Body of pancreas (tissue), 4 donors: ENCODE results near the gene ADIPOQ. TPM values are rescaled to one million over a fixed set of nuclear protein-coding genes. Genes with fewer than 3 reads are reported as not detected.
"Not testable (repeated sequence)": the region's sequence is repeated elsewhere in the genome, so short reads cannot be mapped to it uniquely, and the experiment has no call there.

Source experiments
- ATAC-seq: fragments of 150-250 bp; one replicate; pipeline ENCODE4 v1.9.1; 2016
- DNase-seq, 4 donors: peaks; one replicate each; pipeline ENCODE4 v3.0.0-alpha.2; 2019
- H3K27ac ChIP-seq, 4 donors: fragments of 200-600 bp; sonication (generic); 1 replicate in 3 of 4; 2 replicates in 1 of 4; pipeline versions ENCODE4 v1.5.1 to v1.6.1; 2016 to 2019; ENCODE audit warnings: mild to moderate bottlenecking in 1 of 4, mixed read lengths in 1 of 4, moderate library complexity in 1 of 4
- H3K27me3 ChIP-seq, 2 donors: fragments of 200-600 bp; sonication (generic); one replicate each; pipeline ENCODE4 v1.6.0; 2016; ENCODE audit warnings: mild to moderate bottlenecking in 1 of 2
- H3K36me3 ChIP-seq, 2 donors: fragments of 200-600 bp; sonication (generic); replicated peaks in 1 of 2; 2 replicates each; pipeline ENCODE4 v1.5.1; 2016; ENCODE audit warnings: low read depth in 2 of 2; ENCODE audit not compliant: insufficient read depth in 1 of 2
- H3K4me1 ChIP-seq: fragments of 200-600 bp; sonication (generic); one replicate; pipeline ENCODE4 v1.6.0; 2016
- H3K4me3 ChIP-seq, 2 donors: fragments of 200-600 bp; sonication (generic); 1 replicate in 1 of 2; 2 replicates in 1 of 2; pipeline ENCODE4 v1.5.1; 2016 to 2019
- H3K9me3 ChIP-seq, 3 donors: fragments of 200-600 bp; sonication (generic); 1 replicate in 2 of 3; 2 replicates in 1 of 3; pipeline ENCODE4 v1.5.1; 2016
- POLR2A ChIP-seq, 3 donors: fragments of 450-650 bp; IDR thresholded peaks; one replicate each; pipeline ENCODE4 v1.6.1; 2016; ENCODE audit warnings: antibody characterized with exemption in 3 of 3, mild to moderate bottlenecking in 2 of 3
- WGBS, 2 donors: methylation state at CpG; one replicate each; pipeline ENCODE4 v1.1.5; 2017; 5-methylcytosine and 5-hydroxymethylcytosine counted together
- intact Hi-C: fragments of 100-400 bp; cut with DNase I; formaldehyde crosslinking; loops from one replicate; pipeline ENCODE4 v1.15.1; 2023
- total RNA-seq, 2 donors: library from RNA; depleted of rRNA; stranded (reverse); fragments of >200 nt; gene quantifications; one replicate each; pipeline ENCODE4 v1.1.0, GENCODE V29; 2016
- TF ChIP-seq, protein P1 (sequence below), 7 experiments: fragments of 450-650 bp in 4 of 7; fragments of 200-600 bp in 3 of 7; sonication (generic) in 3 of 7; IDR thresholded peaks; one replicate each; pipeline ENCODE4 v1.5.1; 2016 to 2019; ENCODE audit warnings: antibody characterized with exemption in 7 of 7

Gene ADIPOQ
- total RNA-seq, 2 donors from 2014 or later = 10.9 to 188 TPM

DNA sequence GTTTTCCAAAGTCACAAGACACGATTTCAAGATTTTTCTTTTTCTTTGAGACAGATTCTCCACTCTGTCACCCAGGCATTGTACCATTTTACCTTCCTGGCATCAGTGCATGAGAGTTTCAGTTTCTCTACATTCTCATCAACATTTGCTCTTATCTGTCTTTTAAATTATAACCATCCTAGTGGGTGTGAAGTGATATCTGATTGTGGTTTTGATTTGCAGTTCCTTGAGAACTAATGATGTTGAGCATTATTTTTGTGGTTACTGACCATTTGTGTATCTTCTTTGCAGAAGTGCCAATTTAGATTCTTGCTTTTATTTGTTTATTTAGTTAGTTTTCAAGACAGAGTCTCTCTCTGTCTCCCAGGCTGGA, 41.2 kb downstream of the ADIPOQ start:
- Histone ChIP-seq H3K4me1 (no peaks in the 10 kb centered on the region), H3K27me3 (no peaks in the 10 kb centered on the region), H3K4me3 (no peak overlapping the region), H3K27ac (no peak overlapping the region), H3K9me3 (no peaks in the 10 kb centered on the region), H3K36me3 (no peaks in the 10 kb centered on the region)
- WGBS, 2 donors = 68 to 70% methylated on average over 1 of the region's 1 CpG
- TF ChIP-seq, protein P1, sequence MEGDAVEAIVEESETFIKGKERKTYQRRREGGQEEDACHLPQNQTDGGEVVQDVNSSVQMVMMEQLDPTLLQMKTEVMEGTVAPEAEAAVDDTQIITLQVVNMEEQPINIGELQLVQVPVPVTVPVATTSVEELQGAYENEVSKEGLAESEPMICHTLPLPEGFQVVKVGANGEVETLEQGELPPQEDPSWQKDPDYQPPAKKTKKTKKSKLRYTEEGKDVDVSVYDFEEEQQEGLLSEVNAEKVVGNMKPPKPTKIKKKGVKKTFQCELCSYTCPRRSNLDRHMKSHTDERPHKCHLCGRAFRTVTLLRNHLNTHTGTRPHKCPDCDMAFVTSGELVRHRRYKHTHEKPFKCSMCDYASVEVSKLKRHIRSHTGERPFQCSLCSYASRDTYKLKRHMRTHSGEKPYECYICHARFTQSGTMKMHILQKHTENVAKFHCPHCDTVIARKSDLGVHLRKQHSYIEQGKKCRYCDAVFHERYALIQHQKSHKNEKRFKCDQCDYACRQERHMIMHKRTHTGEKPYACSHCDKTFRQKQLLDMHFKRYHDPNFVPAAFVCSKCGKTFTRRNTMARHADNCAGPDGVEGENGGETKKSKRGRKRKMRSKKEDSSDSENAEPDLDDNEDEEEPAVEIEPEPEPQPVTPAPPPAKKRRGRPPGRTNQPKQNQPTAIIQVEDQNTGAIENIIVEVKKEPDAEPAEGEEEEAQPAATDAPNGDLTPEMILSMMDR (IDR thresholded peaks at IDR 0.05) = no peak
- TF ChIP-seq POLR2A (IDR thresholded peaks at IDR 0.05) = no peak
- ATAC-seq = no peak
- no peak for DNase-seq
- intact Hi-C loops = no loop called here

DNA sequence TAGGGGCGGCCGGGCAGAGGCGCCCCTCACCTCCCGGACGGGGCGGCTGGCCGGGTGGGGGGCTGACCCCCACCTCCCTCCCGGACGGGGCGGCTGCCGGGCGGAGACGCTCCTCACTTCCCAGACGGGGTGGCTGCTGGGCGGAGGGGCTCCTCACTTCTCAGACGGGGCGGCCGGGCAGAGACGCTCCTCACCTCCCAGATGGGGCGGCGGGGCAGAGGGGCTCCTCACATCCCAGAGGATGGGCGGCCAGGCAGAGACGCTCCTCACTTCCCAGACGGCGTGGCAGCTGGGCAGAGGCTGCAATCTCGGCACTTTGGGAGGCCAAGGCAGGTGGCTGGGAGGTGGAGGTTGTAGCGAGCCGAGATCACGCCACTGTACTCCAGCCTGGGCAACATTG, 42.4 kb downstream of the ADIPOQ start:
- H3K4me3 ChIP-seq, H3K27me3 ChIP-seq, H3K9me3 ChIP-seq, DNase-seq, H3K27ac ChIP-seq, H3K4me1 ChIP-seq, intact Hi-C loops, ATAC-seq, H3K36me3 ChIP-seq: not testable (repeated sequence)
- WGBS, 2 donors = 81 to 87% methylated on average over 5 to 20 of the region's 29 CpGs

DNA sequence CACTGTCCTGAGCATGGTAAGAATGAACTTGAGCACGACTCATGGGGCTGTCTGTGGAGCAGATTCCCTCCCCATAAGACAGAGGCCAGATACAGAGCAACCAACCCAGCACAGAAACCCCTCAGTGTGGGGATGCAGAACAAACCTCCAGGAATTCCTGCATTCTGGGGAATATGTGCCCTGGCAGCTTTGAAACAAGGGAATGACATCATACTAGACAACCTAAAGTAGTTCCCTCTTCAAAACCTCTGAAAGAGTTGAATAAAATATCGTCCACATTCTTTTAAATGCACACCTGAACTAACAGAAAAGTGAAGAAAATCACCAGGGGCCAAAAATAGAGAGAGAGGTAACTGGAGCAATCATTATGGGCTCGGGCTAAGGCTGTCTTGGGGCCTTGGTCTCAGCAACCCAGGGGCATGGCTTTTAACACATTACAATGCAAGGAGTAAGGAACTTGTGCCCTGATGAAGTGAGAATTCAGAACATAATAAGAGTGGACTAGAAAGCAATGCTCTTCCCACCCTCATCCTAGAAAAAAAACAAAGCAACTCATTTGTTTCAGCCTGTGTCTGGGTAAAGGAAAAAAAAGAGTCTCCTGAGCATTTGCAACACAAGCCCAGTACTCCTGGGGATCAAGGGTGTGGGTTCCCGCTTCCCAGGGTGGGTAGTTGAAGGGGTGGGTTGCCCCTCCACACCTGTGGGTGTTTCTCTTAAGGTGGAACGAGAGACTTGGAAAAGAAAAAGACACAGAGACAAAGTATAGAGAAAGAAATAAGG, 43.9 kb downstream of the ADIPOQ start:
- H3K27ac ChIP-seq = no peak overlapping the region
- 50 to 59% methylated on average over 5 of the region's 5 CpGs for WGBS, 2 donors
- H3K4me3 ChIP-seq = no peak overlapping the region
- ATAC-seq (no peak), DNase-seq (no peak)
- intact Hi-C loops = no loop called here
- no peaks in the 10 kb centered on the region for H3K27me3 ChIP-seq
- H3K4me1 ChIP-seq = no peaks in the 10 kb centered on the region
- H3K9me3 ChIP-seq = no peaks in the 10 kb centered on the region
- no peak for TF ChIP-seq POLR2A (IDR thresholded peaks at IDR 0.05)
- TF ChIP-seq, protein P1 (IDR thresholded peaks at IDR 0.05) = no peak
- H3K36me3 ChIP-seq = no peaks in the 10 kb centered on the region

DNA sequence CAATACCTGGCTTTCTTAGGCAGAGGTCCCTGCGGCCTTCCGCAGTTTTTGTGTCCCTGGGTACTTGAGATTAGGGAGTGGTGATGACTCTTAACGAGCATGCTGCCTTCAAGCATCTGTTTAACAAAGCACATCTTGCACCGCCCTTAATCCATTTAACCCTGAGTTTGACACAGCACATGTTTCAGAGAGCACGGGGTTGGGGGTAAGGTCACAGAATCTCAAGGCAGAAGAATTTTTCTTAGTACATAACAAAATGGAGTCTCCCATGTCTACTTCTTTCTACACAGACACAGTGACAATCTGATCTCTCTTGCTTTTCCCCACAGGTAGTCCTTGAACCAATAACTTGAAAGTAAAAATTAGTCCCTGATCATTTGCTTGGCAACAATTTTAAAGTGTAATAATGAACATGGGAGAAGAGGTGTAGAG, 45.0 kb downstream of the ADIPOQ start:
- WGBS, 2 donors = 58% methylated on average over 2 of the region's 5 CpGs; no CpG with 5 or more reads in 1 of the 2 donors
- H3K4me1 ChIP-seq, H3K36me3 ChIP-seq, H3K27ac ChIP-seq, ATAC-seq, DNase-seq, H3K9me3 ChIP-seq, H3K4me3 ChIP-seq, H3K27me3 ChIP-seq, intact Hi-C loops: not testable (repeated sequence)

DNA sequence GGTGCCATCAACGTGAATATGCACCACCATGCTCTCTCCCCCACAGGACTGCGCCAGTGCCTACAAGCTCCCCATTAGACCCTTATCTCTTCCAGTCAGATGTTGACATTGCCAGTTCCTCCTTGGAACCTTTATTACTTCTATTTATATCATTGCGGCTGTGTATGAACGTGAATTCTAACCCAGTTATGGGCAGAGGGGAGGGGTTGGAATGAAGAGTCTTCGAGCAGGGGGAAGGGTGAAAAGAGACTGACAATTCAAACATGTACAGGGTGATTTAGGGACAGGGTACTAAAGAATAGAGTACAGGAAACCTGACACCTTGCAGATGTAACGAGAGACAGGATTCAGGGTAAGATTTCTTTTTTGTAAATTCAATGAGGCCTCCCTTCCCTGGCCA, 46.1 kb downstream of the ADIPOQ start:
- no peaks in the 10 kb centered on the region for H3K36me3 ChIP-seq
- DNase-seq = no peak
- WGBS, 2 donors = 25 to 37% methylated on average over 6 of the region's 6 CpGs
- H3K9me3 ChIP-seq = no peaks in the 10 kb centered on the region
- H3K4me3 ChIP-seq = no peak overlapping the region
- TF ChIP-seq, protein P1 (IDR thresholded peaks at IDR 0.05) = no peak
- TF ChIP-seq POLR2A (IDR thresholded peaks at IDR 0.05) = no peak
- no peak overlapping the region for H3K27ac ChIP-seq
- H3K27me3 ChIP-seq = no peaks in the 10 kb centered on the region
- ATAC-seq = no peak
- no peaks in the 10 kb centered on the region for H3K4me1 ChIP-seq
- intact Hi-C loops = no loop called here

DNA sequence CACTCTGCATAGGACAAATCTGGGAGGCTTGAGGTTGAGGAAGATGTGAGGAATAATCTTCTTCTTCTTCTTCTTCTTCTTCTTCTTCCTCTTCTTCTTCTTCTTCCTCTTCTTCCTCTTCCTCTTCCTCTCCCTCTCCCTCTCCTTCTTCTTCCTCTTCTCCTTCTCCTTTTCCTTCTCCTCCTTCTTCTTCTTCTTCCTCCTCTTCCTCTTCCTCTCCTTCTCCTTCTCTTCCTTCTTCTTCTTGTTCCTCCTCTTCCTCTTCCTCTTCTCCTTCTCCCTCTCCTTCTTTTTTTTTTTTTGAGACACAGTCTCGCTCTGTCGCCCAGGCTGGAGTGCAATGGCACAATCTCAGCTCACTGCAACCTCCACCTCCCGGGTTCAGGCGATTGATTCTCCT, 47.2 kb downstream of the ADIPOQ start:
- DNase-seq, ATAC-seq, H3K27me3 ChIP-seq, H3K4me3 ChIP-seq, H3K4me1 ChIP-seq, H3K27ac ChIP-seq, H3K36me3 ChIP-seq, intact Hi-C loops, H3K9me3 ChIP-seq: not testable (repeated sequence)
- WGBS, 2 donors = 75 to 90% methylated on average over 4 of the region's 4 CpGs
